Central memory CD4-positive, alpha-beta T cell (primary cell): Measurements from ENCODE around the gene PLEKHM1.

Source experiments
- DNase-seq: peaks from one replicate; pipeline ENCODE4 v3.0.0; 2022

The PLEKHM1 gene

GRCh38 chr17:45395569-45396415 is 94.7 kb downstream of the PLEKHM1 start:
- DNase-seq, result no peak

DNA sequence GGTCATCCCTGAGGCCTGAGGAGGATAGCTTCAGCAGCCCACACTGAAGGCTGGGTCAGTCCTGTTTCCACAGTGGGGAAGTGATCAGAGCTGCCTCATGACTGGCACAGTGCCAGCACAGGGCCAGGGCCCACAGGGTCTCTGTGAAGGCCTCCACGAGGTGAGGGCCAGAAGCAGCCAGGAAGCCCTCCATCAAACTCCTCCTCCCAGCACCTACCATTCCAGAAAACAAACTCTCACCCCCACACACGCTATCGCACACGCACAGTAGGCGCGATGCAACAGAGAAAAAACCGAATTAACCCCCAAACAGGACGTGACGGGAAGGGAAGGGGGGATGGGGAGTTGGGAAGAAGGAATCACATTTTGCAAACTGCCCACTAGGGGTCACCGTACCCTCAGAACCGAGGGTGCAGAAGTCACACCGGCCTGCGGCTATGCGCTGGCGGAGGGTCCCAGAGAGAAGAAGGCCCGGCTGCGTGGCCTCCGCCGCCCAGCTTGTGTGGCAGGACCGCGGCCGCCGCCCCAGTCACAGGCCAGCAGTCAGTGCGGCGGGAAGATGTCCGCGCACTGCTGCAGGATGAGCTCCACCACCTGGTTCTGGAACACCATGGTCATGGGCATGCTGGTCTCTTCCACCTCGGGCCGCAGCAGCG is 95.5 kb downstream of the PLEKHM1 start:
- peak; percentile 23 for DNase-seq

DNA sequence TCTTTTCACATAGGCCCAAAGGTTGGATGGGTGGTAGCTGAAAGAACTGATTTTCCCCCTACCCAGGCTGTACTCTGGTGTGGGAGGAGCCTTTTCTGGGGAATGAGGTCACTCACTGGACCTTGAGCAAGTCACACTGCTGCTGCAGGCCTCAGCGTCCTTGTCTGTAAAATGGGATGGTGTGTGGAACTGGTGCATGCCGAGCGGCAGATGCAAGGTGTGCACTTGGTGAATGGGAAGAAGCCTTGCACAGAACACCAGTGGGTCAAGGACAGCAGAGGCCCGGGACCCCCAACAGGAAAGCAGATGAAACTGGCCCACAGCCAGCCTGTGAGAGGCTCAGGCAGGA is 96.0 kb downstream of the PLEKHM1 start:
- DNase-seq, result no peak

GRCh38 chr17:45394091-45394490 is 96.4 kb downstream of the PLEKHM1 start:
- no peak for DNase-seq

- DNase-seq, result no peak
Observed at GRCh38 chr17:45393411-45393810, 97.1 kb downstream of the PLEKHM1 start.

DNA sequence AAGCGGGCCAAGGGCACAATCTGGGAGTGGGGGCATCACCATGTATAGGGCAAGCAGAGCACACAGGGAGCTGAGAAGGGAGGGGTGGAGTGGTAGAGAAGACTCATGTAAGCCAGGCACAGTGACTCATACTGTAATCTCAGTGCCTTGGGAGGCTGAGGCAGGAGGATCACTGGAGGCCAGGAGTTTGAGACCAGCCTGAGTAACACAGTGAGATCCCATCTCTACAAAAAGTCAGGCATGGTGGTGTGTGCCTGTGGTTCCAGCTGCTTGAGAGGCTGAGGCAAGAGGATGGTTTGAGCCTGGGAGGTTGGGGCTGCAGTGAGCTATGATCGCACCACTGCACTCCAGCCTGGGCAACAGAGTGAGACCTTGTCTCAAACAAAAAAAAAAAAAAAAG is 98.6 kb downstream of the PLEKHM1 start:
- no peak for DNase-seq

DNA sequence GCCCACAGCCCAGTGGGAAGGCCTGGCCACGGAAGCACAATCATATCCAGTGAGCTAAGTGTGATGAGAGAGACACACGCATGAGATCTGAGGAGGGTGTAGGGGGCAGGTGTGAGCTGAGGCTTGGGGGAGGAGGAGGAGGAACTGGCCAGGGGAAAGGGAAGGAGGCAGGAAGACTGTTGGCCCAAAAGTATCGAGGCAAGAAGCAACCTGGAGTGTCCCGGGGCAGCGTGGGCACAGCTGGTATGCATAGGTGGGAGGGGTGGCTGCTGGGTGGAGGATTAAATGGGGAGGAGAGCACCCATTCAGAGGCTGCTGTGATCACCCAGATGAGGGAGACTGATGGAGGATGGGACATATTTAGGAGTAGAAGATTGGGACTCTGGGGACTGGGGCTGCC is 99.2 kb downstream of the PLEKHM1 start:
- no peak for DNase-seq

- no peak for DNase-seq
Observed at GRCh38 chr17:45389354-45389753, 101.2 kb downstream of the PLEKHM1 start.

DNA sequence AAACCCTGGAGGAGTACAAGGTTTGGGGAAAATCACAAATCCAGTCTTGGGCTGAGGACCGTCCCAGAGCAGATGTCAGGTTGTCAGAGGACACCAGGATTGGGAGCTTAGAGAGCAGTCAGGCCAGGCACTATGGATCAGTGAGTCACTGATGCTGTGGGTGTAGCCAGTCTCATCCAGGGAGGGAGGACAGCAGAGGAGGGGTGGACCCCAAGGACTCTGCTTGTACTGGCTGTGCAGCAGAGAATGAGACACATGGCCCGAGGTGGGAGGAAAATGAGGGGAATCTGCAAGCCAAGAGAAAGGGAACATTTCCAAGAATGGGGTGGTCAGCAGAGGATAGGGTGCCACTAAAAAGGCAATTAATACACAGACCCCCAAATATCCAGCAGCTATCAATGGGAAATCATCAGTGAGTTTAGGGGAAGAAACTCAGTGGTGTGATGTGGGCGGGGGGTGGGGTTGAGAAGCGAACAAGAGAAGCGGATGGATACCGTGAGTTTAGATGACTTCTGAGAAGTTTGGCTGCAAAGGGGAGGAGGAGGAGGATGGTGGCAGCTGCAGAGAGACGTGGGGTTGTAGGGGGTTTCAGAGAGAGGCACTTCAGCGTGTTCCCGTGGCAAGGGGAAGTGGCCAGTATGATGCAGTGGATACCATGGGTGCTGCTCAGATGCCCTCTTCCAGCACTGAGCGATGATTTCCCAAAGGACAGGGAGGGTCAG is 101.8 kb downstream of the PLEKHM1 start:
- no peak for DNase-seq

GRCh38 chr17:45387739-45388138 is 102.8 kb downstream of the PLEKHM1 start:
- DNase-seq, result no peak

DNA sequence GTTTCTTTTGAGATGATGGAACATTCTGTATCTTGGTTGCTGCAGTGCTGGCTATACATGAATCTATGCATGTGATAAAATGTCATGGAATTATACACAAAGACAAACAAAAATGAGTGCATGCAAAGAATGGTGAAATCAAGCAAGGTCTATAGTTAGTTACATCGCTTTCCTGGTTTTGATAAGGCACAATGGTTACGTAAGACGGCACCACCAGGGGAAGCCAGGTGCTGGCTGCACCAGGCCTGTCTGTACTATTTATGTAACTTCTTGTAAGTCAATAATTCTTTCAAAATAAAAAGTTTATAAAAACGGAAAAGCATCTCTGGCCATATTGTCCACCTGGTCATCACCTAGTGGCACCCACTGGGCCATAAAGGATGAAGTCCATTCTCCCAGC is 104.3 kb downstream of the PLEKHM1 start:
- DNase-seq, result no peak
